Muscle of arm (tissue), 12 donors: ENCODE measurements around the gene POLR1F. TPM values are rescaled to one million over a fixed set of nuclear protein-coding genes. Genes with fewer than 3 reads are reported as not detected.
"Not testable (repeated sequence)": the region's sequence is repeated elsewhere in the genome, so short reads cannot be mapped to it uniquely, and the experiment has no call there.

Experiments used
- DNase-seq: peaks from one replicate; pipeline ENCODE4 v3.0.0-alpha.2; 2013
- polyA plus RNA-seq, 12 donors: library from polyadenylated mRNA; unstranded; fragments of 120-200 nt; gene quantifications; one replicate each; pipeline ENCODE4 v1.2.1, GENCODE V29; 2013; ENCODE audit not compliant: insufficient read length in 12 of 12

Gene POLR1F
- polyA plus RNA-seq, 12 donors: 11.7 to 26.1 (median 14.9) TPM; not detected in 1

GRCh38 chr7:19690736-19691135, 18.1 kb downstream of the POLR1F start:
- no peak for DNase-seq

GRCh38 chr7:19689130-19689529, 19.7 kb downstream of the POLR1F start:
- DNase-seq: not testable (repeated sequence)

- DNase-seq: no peak
These were observed 27.2 kb downstream of the POLR1F start for GRCh38 chr7:19681596-19681995.

GRCh38 chr7:19677180-19677579, 31.7 kb downstream of the POLR1F start:
- no peak for DNase-seq

GRCh38 chr7:19675816-19676215, 33.0 kb downstream of the POLR1F start:
- DNase-seq: no peak

- no peak for DNase-seq
These were observed 34.4 kb downstream of the POLR1F start for GRCh38 chr7:19674266-19674960.

- DNase-seq: no peak
These were observed 38.0 kb downstream of the POLR1F start for GRCh38 chr7:19670806-19671205.

- peak; percentile 17 for DNase-seq
These were observed 43.3 kb downstream of the POLR1F start for GRCh38 chr7:19665399-19666008.

- DNase-seq: no peak
These were observed 44.9 kb downstream of the POLR1F start for GRCh38 chr7:19663816-19664462.

GRCh38 chr7:19648791-19649190, 60.0 kb downstream of the POLR1F start:
- no peak for DNase-seq

Other genes with a start within 250 kb of the POLR1F start
- under 1 TPM in 9 of 12 donors, not detected in 3; 0.04 to 0.32 (median 0.11) TPM for gene TMEM196, start 64.6 kb upstream of the POLR1F start, polyA plus RNA-seq